ENCODE measurements around the gene BABAM2. TPM values are rescaled to one million over a fixed set of nuclear protein-coding genes. Genes with fewer than 3 reads are reported as not detected.

BABAM2 gene
- total and polyA plus RNA-seq, 9 of the 15 experiments (the other 6 are each of a cell fraction or from before 2014, with no cell fraction given): 10.9 to 37.4 (median 25.6) TPM

DNA sequence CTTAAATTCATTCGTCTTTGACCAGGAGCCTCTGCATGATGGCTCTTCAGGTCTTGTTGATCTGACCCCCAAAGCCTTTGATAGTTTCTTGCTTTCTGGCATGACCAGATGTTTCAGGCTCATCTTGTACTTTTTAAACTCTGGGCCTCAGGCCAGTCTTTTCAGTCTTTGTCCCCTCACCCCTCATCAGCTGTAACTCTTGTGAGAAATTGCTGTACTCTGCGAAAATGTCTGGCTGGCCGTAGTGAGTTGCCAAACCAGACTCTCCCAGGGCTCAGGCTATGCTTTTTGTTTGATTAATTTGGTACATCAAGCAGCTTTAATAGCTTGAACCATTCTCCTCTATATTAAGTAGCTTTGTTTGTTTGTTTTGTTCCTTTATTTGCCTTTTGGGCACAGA, 75.9 kb downstream of the BABAM2 start:
- CTCF ChIA-PET (ENCODE audit: low intra/inter-chr PET ratio): no interaction called here
- no peak overlapping the region for H3K27ac ChIP-seq (ENCODE audit: extremely low read depth, low read depth, low read length)
- no peaks in the 10 kb centered on the region for H4K20me1 ChIP-seq (replicated peaks; ENCODE audit: control insufficient read depth, insufficient read depth, low read length)
- POLR2A ChIA-PET: no interaction called here
- H3K4me1 ChIP-seq (replicated peaks in 1 of 2; ENCODE audit: control insufficient read depth in 2 of 2, insufficient read depth in 2 of 2, low read length in 2 of 2): no peaks in the 10 kb centered on the region
- no peaks in the 10 kb centered on the region for H3K36me3 ChIP-seq (ENCODE audit: control insufficient read depth, insufficient read depth, low read length)
- no peak for FAIRE-seq
- DNase-seq (ENCODE audit: extremely low read depth in 1 of 4, low spot score in 3 of 4): no peak
- WGBS (ENCODE audit: insufficient coverage, low coverage, missing lambda C conversion rate): 23% methylated on average over 3 of the region's 3 CpGs
- H3K27me3 ChIP-seq (ENCODE audit: control insufficient read depth in 2 of 2, insufficient read depth in 2 of 2, low read length in 2 of 2): no peaks in the 10 kb centered on the region
- no peak overlapping the region for H2AFZ ChIP-seq (ENCODE audit: low read depth, low read length)
- H3K79me2 ChIP-seq (ENCODE audit: control insufficient read depth, insufficient read depth, low read length): no peaks in the 10 kb centered on the region
- H3K4me3 ChIP-seq: no peak overlapping the region
- BruUV-seq (replicated peaks): no TSS peak
- in situ Hi-C loops (cut with MboI) (no loop called here), intact Hi-C loops (cut with micrococcal nuclease) (no loop called here)
- no peaks in the 10 kb centered on the region for H3K9me3 ChIP-seq (replicated peaks; ENCODE audit: control insufficient read depth, insufficient read depth, low read depth, low read length)
- H3K9ac ChIP-seq (ENCODE audit: insufficient read depth in 1 of 2, low read depth in 2 of 2, low read length in 2 of 2): no peak overlapping the region
- H3K4me2 ChIP-seq (ENCODE audit: insufficient read depth, low read length): no peak overlapping the region
- ATAC-seq: no peak
- H3K9me1 ChIP-seq (ENCODE audit: control insufficient read depth, insufficient read depth, low read length): no peaks in the 10 kb centered on the region
- TF ChIP-seq TAF7 (tag; IDR thresholded peaks at IDR 0.05) (no peak), ZSCAN32 (CRISPR knock-in tag; IDR thresholded peaks at IDR 0.05) (no peak), TOE1 (IDR thresholded peaks at IDR 0.05; ENCODE audit: borderline replicate concordance) (no peak), TOE1 (CRISPR knock-in tag; IDR thresholded peaks at IDR 0.05; ENCODE audit: borderline replicate concordance, low read depth) (no peak), ZNF436 (CRISPR knock-in tag; IDR thresholded peaks at IDR 0.05) (no peak), KLF10 (CRISPR knock-in tag; IDR thresholded peaks at IDR 0.05) (no peak), GATAD2A (IDR thresholded peaks at IDR 0.05) (no peak), CCAR2 (IDR thresholded peaks at IDR 0.05; ENCODE audit: low read depth, low read length) (no peak), ZNF551 (CRISPR knock-in tag; IDR thresholded peaks at IDR 0.05) (no peak), RBM17 (IDR thresholded peaks at IDR 0.05; ENCODE audit: borderline replicate concordance, low read depth, low read length) (no peak), PTBP1 (IDR thresholded peaks at IDR 0.05; ENCODE audit: low read depth, low read length) (no peak), ZNF184 (CRISPR knock-in tag; IDR thresholded peaks at IDR 0.05) (no peak)
- TF ChIP-seq, protein P1, sequence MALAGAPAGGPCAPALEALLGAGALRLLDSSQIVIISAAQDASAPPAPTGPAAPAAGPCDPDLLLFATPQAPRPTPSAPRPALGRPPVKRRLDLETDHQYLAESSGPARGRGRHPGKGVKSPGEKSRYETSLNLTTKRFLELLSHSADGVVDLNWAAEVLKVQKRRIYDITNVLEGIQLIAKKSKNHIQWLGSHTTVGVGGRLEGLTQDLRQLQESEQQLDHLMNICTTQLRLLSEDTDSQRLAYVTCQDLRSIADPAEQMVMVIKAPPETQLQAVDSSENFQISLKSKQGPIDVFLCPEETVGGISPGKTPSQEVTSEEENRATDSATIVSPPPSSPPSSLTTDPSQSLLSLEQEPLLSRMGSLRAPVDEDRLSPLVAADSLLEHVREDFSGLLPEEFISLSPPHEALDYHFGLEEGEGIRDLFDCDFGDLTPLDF (CRISPR knock-in tag; IDR thresholded peaks at IDR 0.05): no peak
- TF ChIP-seq, protein P2, sequence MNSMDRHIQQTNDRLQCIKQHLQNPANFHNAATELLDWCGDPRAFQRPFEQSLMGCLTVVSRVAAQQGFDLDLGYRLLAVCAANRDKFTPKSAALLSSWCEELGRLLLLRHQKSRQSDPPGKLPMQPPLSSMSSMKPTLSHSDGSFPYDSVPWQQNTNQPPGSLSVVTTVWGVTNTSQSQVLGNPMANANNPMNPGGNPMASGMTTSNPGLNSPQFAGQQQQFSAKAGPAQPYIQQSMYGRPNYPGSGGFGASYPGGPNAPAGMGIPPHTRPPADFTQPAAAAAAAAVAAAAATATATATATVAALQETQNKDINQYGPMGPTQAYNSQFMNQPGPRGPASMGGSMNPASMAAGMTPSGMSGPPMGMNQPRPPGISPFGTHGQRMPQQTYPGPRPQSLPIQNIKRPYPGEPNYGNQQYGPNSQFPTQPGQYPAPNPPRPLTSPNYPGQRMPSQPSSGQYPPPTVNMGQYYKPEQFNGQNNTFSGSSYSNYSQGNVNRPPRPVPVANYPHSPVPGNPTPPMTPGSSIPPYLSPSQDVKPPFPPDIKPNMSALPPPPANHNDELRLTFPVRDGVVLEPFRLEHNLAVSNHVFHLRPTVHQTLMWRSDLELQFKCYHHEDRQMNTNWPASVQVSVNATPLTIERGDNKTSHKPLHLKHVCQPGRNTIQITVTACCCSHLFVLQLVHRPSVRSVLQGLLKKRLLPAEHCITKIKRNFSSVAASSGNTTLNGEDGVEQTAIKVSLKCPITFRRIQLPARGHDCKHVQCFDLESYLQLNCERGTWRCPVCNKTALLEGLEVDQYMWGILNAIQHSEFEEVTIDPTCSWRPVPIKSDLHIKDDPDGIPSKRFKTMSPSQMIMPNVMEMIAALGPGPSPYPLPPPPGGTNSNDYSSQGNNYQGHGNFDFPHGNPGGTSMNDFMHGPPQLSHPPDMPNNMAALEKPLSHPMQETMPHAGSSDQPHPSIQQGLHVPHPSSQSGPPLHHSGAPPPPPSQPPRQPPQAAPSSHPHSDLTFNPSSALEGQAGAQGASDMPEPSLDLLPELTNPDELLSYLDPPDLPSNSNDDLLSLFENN (IDR thresholded peaks at IDR 0.05; ENCODE audit: low read depth in 2 of 2, low read length in 2 of 2): no peak
